Endodermal cell (in vitro differentiated cells): Measurements from ENCODE around the gene SENP2. TPM values are rescaled to one million over a fixed set of nuclear protein-coding genes. Genes with fewer than 3 reads are reported as not detected.

Source experiments
- DNase-seq: peaks from one replicate; pipeline ENCODE4 v3.0.0-alpha.2; 2017
- H3K27ac ChIP-seq: 2 replicates; pipeline ENCODE4 v1.5.1; 2013; ENCODE audit warnings: mild to moderate bottlenecking, low read depth, low read length, moderate library complexity
- H3K27me3 ChIP-seq: 2 replicates; pipeline ENCODE4 v1.6.1; 2013; ENCODE audit warnings: mild to moderate bottlenecking, low read length, moderate library complexity; ENCODE audit not compliant: insufficient read depth, control insufficient read depth, poor library complexity, severe bottlenecking
- H3K36me3 ChIP-seq: 2 replicates; pipeline ENCODE4 v1.7.0; 2013; ENCODE audit warnings: mild to moderate bottlenecking, low read length, moderate library complexity; ENCODE audit not compliant: control insufficient read depth, insufficient read depth
- H3K4me1 ChIP-seq: one replicate; pipeline ENCODE4 v1.7.0; 2013; ENCODE audit warnings: low read length; ENCODE audit not compliant: control insufficient read depth, insufficient read depth
- H3K4me3 ChIP-seq: 2 replicates; pipeline ENCODE4 v1.5.1; 2013; ENCODE audit warnings: mild to moderate bottlenecking, low read length, moderate library complexity
- H3K9ac ChIP-seq: 2 replicates; pipeline ENCODE4 v1.6.1; 2013; ENCODE audit warnings: mild to moderate bottlenecking, low read length, moderate library complexity; ENCODE audit not compliant: poor library complexity, severe bottlenecking; ENCODE audit errors: extremely low read depth
- H3K9me3 ChIP-seq: 2 replicates; pipeline ENCODE4 v1.6.1; 2013; ENCODE audit warnings: mild to moderate bottlenecking, low read length, moderate library complexity; ENCODE audit not compliant: control insufficient read depth
- H3K27ac Mint-ChIP-seq: 2 replicates; pipeline ENCODE4 v1.8.0; 2020; ENCODE audit warnings: mixed read lengths
- H3K27me3 Mint-ChIP-seq: 2 replicates; pipeline ENCODE4 v1.8.0; 2021; ENCODE audit warnings: mild to moderate bottlenecking, mixed read lengths; ENCODE audit not compliant: insufficient read depth
- H3K36me3 Mint-ChIP-seq: 2 replicates; pipeline ENCODE4 v1.8.0; 2020; ENCODE audit warnings: low read depth, mixed read lengths
- H3K4me1 Mint-ChIP-seq: 2 replicates; pipeline ENCODE4 v1.8.0; 2020; ENCODE audit warnings: mixed read lengths
- H3K4me3 Mint-ChIP-seq: 2 replicates; pipeline ENCODE4 v1.8.0; 2020; ENCODE audit warnings: mild to moderate bottlenecking, moderate library complexity, mixed read lengths
- H3K9me3 Mint-ChIP-seq: 2 replicates; pipeline ENCODE4 v1.8.0; 2020; ENCODE audit warnings: mild to moderate bottlenecking, mixed read lengths
- WGBS, 2 experiments: methylation state at CpG; one replicate each; pipeline versions ENCODE4 v1.1.5 to v1.1.7; 2013; ENCODE audit warnings: missing lambda C conversion rate in 2 of 2, mixed read lengths in 1 of 2; ENCODE audit not compliant: insufficient coverage in 1 of 2, insufficient read length in 1 of 2; 5-methylcytosine and 5-hydroxymethylcytosine counted together
- total RNA-seq, 2 donors: library from RNA; stranded (reverse); fragmentation: NEBNext Ultra II Directional in 1 of 2; extraction: Animal tissue kit (Norgen Biotek cat#: 25700) in 1 of 2; gene quantifications; 2 replicates in 1 of 2; 3 replicates in 1 of 2; pipeline ENCODE4 v1.2.1, GENCODE V29; 2021
- TF ChIP-seq, protein P1 (sequence below): fragments of 200-600 bp; sonication (generic); conservative IDR thresholded peaks from 2 replicates; pipeline ENCODE4 v1.5.0; 2021; ENCODE audit warnings: antibody characterized with exemption, mild to moderate bottlenecking

The SENP2 gene
- total RNA-seq, 2 donors from 2014 or later: 44.6 to 46.4 TPM

DNA sequence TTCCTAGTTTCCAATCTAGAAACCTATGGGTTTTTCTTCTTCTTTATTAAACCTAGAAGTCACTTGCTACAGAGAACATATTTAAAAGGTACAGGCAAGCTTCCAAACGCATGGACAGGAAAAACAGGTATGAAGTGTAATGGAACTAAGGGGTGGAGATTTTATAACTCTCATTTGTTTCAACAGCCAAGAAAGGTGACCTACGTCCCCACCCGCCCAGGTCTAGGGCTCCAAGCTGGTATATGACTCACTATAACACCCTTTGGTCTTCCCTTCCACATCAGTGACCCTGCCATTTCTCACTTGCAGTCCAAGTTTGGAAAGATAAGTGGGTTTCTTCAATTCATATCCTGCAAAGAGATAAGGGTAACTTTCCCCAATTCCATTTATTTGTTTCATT lies 27.7 kb upstream of the SENP2 start:
- Histone ChIP-seq H3K27ac (no peak overlapping the region), H3K9ac (no peak overlapping the region), H3K4me1 (no peaks in the 10 kb centered on the region), H3K9me3 (no peaks in the 10 kb centered on the region), H3K4me3 (no peak overlapping the region), H3K36me3 (no peaks in the 10 kb centered on the region), H3K27me3 (no peaks in the 10 kb centered on the region)
- Mint-ChIP-seq H3K9me3 (no peaks in the 10 kb centered on the region), H3K27ac (peak overlapping the region; percentile 44), H3K36me3 (no peaks in the 10 kb centered on the region), H3K4me3 (no peak overlapping the region), H3K27me3 (peaks cover 16% of the 10 kb centered on the region), H3K4me1 (peaks cover 19% of the 10 kb centered on the region)
- WGBS, 2 experiments: 80 to 92% methylated on average over 1 to 3 of the region's 3 CpGs
- TF ChIP-seq, protein P1, sequence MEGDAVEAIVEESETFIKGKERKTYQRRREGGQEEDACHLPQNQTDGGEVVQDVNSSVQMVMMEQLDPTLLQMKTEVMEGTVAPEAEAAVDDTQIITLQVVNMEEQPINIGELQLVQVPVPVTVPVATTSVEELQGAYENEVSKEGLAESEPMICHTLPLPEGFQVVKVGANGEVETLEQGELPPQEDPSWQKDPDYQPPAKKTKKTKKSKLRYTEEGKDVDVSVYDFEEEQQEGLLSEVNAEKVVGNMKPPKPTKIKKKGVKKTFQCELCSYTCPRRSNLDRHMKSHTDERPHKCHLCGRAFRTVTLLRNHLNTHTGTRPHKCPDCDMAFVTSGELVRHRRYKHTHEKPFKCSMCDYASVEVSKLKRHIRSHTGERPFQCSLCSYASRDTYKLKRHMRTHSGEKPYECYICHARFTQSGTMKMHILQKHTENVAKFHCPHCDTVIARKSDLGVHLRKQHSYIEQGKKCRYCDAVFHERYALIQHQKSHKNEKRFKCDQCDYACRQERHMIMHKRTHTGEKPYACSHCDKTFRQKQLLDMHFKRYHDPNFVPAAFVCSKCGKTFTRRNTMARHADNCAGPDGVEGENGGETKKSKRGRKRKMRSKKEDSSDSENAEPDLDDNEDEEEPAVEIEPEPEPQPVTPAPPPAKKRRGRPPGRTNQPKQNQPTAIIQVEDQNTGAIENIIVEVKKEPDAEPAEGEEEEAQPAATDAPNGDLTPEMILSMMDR: no peak
- DNase-seq: no peak

- TF ChIP-seq, protein P1: no peak
- H3K4me3 Mint-ChIP-seq: peak overlapping the region; percentile 41
- H3K4me3 ChIP-seq: no peak overlapping the region
- H3K4me1 Mint-ChIP-seq: peaks cover 19% of the 10 kb centered on the region
- no peak overlapping the region for H3K27ac ChIP-seq
- H3K27me3 ChIP-seq: no peaks in the 10 kb centered on the region
- DNase-seq: peak; percentile 19
- no peaks in the 10 kb centered on the region for H3K9me3 ChIP-seq
- H3K36me3 ChIP-seq: no peaks in the 10 kb centered on the region
- no peaks in the 10 kb centered on the region for H3K9me3 Mint-ChIP-seq
- peaks cover 16% of the 10 kb centered on the region for H3K27me3 Mint-ChIP-seq
- no peaks in the 10 kb centered on the region for H3K36me3 Mint-ChIP-seq
- H3K9ac ChIP-seq: no peak overlapping the region
- WGBS, 2 experiments: 89 to 97% methylated on average over 10 to 12 of the region's 12 CpGs
- H3K4me1 ChIP-seq: no peaks in the 10 kb centered on the region
- no peak overlapping the region for H3K27ac Mint-ChIP-seq
These were observed 26.4 kb upstream of the SENP2 start for GRCh38 chr3:185559706-185560090.

DNA sequence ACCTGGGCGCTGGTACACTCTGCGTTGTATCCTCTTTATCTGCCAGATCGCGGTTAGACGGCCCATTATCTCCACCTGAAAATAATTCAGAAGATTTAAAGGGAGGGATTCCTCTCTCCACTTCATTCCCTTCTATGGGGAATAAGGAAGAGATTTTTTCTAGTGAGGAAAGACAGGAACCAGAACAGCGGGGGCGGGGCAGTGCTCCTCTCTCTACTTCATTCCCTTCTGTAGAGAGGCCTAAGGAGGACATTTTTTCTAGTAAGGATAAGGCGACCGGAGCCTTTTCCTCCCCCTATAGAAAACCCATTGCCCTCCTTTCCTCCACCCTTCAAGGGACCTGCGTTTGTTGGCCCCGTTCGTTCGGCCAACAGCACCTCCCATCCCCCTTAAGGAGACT lies 25.4 kb upstream of the SENP2 start:
- H3K36me3 ChIP-seq: no peaks in the 10 kb centered on the region
- H3K9me3 ChIP-seq: no peaks in the 10 kb centered on the region
- no peaks in the 10 kb centered on the region for H3K4me1 ChIP-seq
- no peaks in the 10 kb centered on the region for H3K27me3 ChIP-seq
- H3K4me3 ChIP-seq: no peak overlapping the region
- Mint-ChIP-seq H3K4me1 (peaks cover 19% of the 10 kb centered on the region), H3K9me3 (no peaks in the 10 kb centered on the region), H3K27me3 (peaks cover 16% of the 10 kb centered on the region), H3K36me3 (no peaks in the 10 kb centered on the region), H3K27ac (no peak overlapping the region), H3K4me3 (no peak overlapping the region)
- no peak for DNase-seq
- H3K9ac ChIP-seq: no peak overlapping the region
- TF ChIP-seq, protein P1: no peak
- H3K27ac ChIP-seq: no peak overlapping the region
- WGBS, 2 experiments: 80 to 93% methylated on average over 1 to 12 of the region's 13 CpGs
